GM10266 (cell line): ENCODE results near the gene POLE2.
A peak's percentile ranks its signal among the peaks of the same experiment; 100 is the strongest.
"Not testable (repeated sequence)": the region's sequence is repeated elsewhere in the genome, so short reads cannot be mapped to it uniquely, and the experiment has no call there.

Source experiments
- DNase-seq: peaks from one replicate; pipeline ENCODE4 v3.0.0; 2012; ENCODE audit errors: extremely low spot score
- CTCF ChIP-seq: IDR thresholded peaks from 2 replicates; pipeline ENCODE4 v1.5.1; 2012; ENCODE audit warnings: mild to moderate bottlenecking, low read depth; ENCODE audit not compliant: control insufficient read depth, insufficient read depth; ENCODE audit errors: missing control alignments

POLE2 gene

DNA sequence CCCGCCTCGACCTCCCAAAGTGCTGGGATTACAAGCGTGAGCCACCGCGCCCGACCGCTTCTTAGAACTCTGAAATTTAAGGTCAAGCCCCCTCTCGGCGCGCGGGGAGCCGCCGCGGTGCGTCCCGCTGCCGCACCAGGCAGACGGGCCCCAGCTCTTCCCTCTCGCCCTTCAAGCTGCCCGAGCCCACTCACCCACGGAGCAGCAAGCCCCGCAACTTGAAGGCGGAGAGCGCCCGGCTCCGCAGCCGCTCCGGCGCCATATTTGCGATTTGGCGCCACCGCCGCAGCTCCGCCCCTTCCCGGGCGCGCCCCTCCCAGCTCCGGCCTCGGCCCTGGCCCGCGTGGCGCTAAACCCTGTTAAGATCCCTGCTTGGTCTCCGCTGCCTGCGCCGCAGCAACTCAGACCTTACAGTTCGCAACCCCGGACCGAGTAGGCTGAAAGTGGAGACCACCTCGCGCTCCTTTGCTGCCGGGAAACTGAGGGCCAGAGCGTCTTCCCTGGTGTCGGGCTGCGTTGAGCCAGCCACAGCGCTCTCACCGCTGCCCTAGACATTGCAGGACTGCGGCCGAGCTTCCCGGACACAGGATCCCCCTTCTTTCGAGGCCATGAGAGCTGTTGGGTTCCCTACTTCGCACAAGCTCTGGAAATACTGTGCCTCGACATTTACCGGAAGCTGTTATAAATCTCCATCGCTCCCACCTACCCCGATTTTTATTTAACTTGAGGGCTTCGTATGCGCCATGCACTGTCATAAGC, at the start of gene POLE2:
Gene POLE2, minus strand, starts transcription at position 273 of the 759 bp plus-strand sequence. Its CDS starts 11 bp downstream, at position 262.
- no peak for TF ChIP-seq CTCF

GRCh38 chr14:49735669-49736068, 47.7 kb upstream of the POLE2 start:
- DNase-seq: not testable (repeated sequence)

More for the DNA sequence above, at the start of gene POLE2:
- DNase-seq: peak; percentile 87

DNA sequence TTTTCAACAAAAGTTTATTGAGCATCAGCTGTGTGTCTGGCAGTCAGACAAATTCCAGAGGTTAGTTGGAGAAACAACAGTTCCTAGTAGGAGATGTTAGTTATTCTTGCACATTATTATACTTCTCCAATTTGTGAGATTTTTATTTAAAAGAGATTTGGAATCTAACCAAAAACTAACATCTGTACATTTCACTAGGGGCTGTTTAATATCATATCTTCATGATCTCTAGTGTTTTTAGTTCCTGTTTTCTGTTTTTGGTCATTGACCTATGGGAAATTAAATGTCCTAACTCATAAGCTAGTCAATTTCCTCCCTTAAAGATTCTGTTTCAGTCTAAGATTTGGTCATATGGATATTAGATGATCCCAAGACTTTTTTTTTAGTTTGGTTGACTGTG, 45.8 kb upstream of the POLE2 start:
- no peak for DNase-seq
- TF ChIP-seq CTCF: no peak

DNA sequence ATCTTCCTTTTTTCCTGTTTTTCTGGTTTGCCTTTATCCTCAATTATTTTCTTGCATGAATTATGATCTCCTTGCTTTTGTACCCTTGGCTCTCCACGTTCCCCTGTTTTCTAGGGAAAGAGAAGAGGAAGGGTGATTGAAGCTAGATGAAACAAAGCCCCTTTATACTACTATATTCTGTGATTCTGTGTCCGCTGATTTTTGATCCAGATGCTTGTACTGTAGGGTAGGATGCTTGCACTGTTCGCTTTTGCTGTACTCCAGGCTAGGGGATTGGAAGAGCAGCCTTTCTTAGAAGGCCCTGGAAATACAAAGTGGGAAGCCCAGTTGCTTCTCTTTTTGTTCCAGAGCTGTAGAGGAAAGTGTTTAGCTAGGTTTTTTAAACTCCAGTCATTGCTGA, 44.9 kb upstream of the POLE2 start:
- no peak for DNase-seq
- TF ChIP-seq CTCF: no peak

- no peak for TF ChIP-seq CTCF
- DNase-seq: no peak
These were observed 39.2 kb upstream of the POLE2 start for GRCh38 chr14:49727171-49727570.

DNA sequence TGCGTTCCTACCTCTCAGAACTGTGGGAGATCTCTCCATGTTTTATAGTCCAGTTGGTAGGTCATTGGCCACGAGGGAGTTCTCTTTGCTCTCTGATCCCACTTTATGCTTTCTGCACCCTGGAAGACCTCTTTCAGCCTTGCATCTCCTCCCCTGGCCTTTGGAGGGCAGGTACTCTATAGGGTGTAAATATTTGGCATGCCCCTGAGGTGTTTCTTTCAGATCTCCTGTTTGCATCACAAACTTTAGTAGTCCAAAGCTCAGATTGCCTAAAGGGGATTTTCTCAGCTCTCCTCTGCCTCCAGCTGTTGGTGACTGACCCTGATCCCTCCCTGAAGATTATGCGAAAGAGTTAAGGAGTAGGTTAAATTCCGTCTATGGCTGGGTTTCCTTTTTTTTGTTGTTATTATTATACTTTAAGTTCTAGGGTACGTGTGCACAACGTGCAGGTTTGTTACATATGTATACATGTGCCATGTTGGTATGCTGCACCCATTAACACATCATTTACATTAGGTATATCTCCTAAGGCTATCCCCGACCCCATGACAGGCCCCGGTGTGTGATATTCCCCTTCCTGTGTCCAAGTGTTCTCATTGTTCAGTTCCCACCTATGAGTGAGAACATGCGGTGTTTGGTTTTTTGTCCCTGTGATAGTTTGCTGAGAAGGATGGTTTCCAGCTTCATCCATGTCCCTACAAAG, 33.9 kb upstream of the POLE2 start:
- DNase-seq: not testable (repeated sequence)

- DNase-seq: no peak
- no peak for TF ChIP-seq CTCF
These were observed 32.7 kb upstream of the POLE2 start for GRCh38 chr14:49720744-49721143.

GRCh38 chr14:49710993-49711392, 23.0 kb upstream of the POLE2 start:
- DNase-seq: not testable (repeated sequence)

GRCh38 chr14:49704471-49704870, 16.5 kb upstream of the POLE2 start:
- DNase-seq: not testable (repeated sequence)
